ENCODE results near the gene SRGAP3.

Gene SRGAP3

GRCh38 chr3:9169956-9170850 is 79.2 kb downstream of the SRGAP3 start:
- DNase-seq = no peak

- DNase-seq = no peak
Observed at GRCh38 chr3:9169326-9169725, 80.1 kb downstream of the SRGAP3 start.

GRCh38 chr3:9168241-9168741 is 81.2 kb downstream of the SRGAP3 start:
- no peak for DNase-seq

GRCh38 chr3:9167222-9167621 is 82.2 kb downstream of the SRGAP3 start:
- DNase-seq = peak; percentile 77

- DNase-seq = no peak
Observed at GRCh38 chr3:9165421-9165820, 84.0 kb downstream of the SRGAP3 start.

GRCh38 chr3:9163289-9163688 is 86.2 kb downstream of the SRGAP3 start:
- no peak for DNase-seq

GRCh38 chr3:9161811-9162210 is 87.6 kb downstream of the SRGAP3 start:
- DNase-seq = no peak

GRCh38 chr3:9161298-9161697 is 88.1 kb downstream of the SRGAP3 start:
- no peak for DNase-seq

GRCh38 chr3:9158865-9159630 is 90.4 kb downstream of the SRGAP3 start:
- DNase-seq = no peak

- DNase-seq = no peak
Observed at GRCh38 chr3:9157651-9158362, 91.6 kb downstream of the SRGAP3 start.

- no peak for DNase-seq
Observed at GRCh38 chr3:9156604-9157003, 92.8 kb downstream of the SRGAP3 start.

GRCh38 chr3:9155028-9155427 is 94.4 kb downstream of the SRGAP3 start:
- no peak for DNase-seq

- DNase-seq = peak; percentile 91
Observed at GRCh38 chr3:9153904-9154619, 95.4 kb downstream of the SRGAP3 start.

GRCh38 chr3:9151240-9151639 is 98.2 kb downstream of the SRGAP3 start:
- DNase-seq = peak; percentile 29

- no peak for DNase-seq
Observed at GRCh38 chr3:9149566-9149965, 99.9 kb downstream of the SRGAP3 start.

- no peak for DNase-seq
Observed at GRCh38 chr3:9147896-9148266, 101.6 kb downstream of the SRGAP3 start.

GRCh38 chr3:9147215-9147895 is 102.1 kb downstream of the SRGAP3 start:
- DNase-seq = peak; percentile 17

- no peak for DNase-seq
Observed at GRCh38 chr3:9146367-9147071, 102.9 kb downstream of the SRGAP3 start.

- no peak for DNase-seq
Observed at GRCh38 chr3:9143184-9143583, 106.3 kb downstream of the SRGAP3 start.

- no peak for DNase-seq
Observed at GRCh38 chr3:9142362-9142761, 107.1 kb downstream of the SRGAP3 start.

GRCh38 chr3:9141928-9142289 is 107.5 kb downstream of the SRGAP3 start:
- no peak for DNase-seq
